Measurements from ENCODE around the gene TTI1.

DNA sequence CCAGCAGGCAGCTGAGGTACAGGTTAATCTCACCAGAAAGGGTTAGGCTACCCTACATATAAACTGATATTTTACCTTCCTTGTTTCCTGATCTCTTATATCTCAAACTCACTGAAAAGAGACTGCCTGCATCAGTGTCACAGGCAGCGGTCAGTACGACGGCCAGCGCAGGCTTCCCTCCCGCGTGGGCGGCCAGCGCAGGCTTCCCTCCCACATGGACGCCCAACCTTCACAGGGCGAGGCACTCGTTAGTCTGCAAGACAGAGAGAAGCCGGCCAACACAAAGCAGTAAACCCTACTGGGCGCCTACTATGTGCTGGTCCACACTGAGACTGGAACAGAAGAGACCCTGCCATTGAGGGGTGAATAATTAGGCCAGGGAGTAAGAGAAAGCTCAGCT, 33.0 kb downstream of the TTI1 start:
- TF ChIP-seq, protein P1, sequence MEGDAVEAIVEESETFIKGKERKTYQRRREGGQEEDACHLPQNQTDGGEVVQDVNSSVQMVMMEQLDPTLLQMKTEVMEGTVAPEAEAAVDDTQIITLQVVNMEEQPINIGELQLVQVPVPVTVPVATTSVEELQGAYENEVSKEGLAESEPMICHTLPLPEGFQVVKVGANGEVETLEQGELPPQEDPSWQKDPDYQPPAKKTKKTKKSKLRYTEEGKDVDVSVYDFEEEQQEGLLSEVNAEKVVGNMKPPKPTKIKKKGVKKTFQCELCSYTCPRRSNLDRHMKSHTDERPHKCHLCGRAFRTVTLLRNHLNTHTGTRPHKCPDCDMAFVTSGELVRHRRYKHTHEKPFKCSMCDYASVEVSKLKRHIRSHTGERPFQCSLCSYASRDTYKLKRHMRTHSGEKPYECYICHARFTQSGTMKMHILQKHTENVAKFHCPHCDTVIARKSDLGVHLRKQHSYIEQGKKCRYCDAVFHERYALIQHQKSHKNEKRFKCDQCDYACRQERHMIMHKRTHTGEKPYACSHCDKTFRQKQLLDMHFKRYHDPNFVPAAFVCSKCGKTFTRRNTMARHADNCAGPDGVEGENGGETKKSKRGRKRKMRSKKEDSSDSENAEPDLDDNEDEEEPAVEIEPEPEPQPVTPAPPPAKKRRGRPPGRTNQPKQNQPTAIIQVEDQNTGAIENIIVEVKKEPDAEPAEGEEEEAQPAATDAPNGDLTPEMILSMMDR (IDR thresholded peaks at IDR 0.05 in 2 of 3, conservative IDR thresholded peaks at IDR 0.05 in 1 of 3; ENCODE audit: insufficient read depth in 2 of 3, low read depth in 1 of 3, low read length in 3 of 3) = no peak
- TF ChIP-seq SIN3A (IDR thresholded peaks at IDR 0.05; ENCODE audit: borderline replicate concordance in 2 of 2, control insufficient read depth in 1 of 2, low read depth in 2 of 2, low read length in 2 of 2) (no peak; a peak in 1 of 4 replicates), LARP7 (IDR thresholded peaks at IDR 0.05) (no peak), POLR2AphosphoS5 (IDR thresholded peaks at IDR 0.05; ENCODE audit: control insufficient read depth, insufficient read depth, low read depth, low read length) (no peak), POLR2AphosphoS2 (IDR thresholded peaks at IDR 0.05; ENCODE audit: low read length) (no peak), ATF7 (IDR thresholded peaks at IDR 0.05) (no peak), ZNF76 (CRISPR knock-in tag; IDR thresholded peaks at IDR 0.05; ENCODE audit: borderline replicate concordance) (no peak), TFAM (CRISPR knock-in tag; conservative IDR thresholded peaks at IDR 0.05) (no peak), EHMT2 (IDR thresholded peaks at IDR 0.05) (no peak)
- TF ChIP-seq, protein P2, sequence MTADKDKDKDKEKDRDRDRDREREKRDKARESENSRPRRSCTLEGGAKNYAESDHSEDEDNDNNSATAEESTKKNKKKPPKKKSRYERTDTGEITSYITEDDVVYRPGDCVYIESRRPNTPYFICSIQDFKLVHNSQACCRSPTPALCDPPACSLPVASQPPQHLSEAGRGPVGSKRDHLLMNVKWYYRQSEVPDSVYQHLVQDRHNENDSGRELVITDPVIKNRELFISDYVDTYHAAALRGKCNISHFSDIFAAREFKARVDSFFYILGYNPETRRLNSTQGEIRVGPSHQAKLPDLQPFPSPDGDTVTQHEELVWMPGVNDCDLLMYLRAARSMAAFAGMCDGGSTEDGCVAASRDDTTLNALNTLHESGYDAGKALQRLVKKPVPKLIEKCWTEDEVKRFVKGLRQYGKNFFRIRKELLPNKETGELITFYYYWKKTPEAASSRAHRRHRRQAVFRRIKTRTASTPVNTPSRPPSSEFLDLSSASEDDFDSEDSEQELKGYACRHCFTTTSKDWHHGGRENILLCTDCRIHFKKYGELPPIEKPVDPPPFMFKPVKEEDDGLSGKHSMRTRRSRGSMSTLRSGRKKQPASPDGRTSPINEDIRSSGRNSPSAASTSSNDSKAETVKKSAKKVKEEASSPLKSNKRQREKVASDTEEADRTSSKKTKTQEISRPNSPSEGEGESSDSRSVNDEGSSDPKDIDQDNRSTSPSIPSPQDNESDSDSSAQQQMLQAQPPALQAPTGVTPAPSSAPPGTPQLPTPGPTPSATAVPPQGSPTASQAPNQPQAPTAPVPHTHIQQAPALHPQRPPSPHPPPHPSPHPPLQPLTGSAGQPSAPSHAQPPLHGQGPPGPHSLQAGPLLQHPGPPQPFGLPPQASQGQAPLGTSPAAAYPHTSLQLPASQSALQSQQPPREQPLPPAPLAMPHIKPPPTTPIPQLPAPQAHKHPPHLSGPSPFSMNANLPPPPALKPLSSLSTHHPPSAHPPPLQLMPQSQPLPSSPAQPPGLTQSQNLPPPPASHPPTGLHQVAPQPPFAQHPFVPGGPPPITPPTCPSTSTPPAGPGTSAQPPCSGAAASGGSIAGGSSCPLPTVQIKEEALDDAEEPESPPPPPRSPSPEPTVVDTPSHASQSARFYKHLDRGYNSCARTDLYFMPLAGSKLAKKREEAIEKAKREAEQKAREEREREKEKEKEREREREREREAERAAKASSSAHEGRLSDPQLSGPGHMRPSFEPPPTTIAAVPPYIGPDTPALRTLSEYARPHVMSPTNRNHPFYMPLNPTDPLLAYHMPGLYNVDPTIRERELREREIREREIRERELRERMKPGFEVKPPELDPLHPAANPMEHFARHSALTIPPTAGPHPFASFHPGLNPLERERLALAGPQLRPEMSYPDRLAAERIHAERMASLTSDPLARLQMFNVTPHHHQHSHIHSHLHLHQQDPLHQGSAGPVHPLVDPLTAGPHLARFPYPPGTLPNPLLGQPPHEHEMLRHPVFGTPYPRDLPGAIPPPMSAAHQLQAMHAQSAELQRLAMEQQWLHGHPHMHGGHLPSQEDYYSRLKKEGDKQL (CRISPR knock-in tag; IDR thresholded peaks at IDR 0.05; ENCODE audit: borderline replicate concordance) = no peak
